ENCODE measurements around the gene PTPRT. TPM values are rescaled to one million over a fixed set of nuclear protein-coding genes. Genes with fewer than 3 reads are reported as not detected.

Gene PTPRT
- polyA plus RNA-seq, 2 of the 4 experiments (the other 2 are of a cell fraction), result not detected

GRCh38 chr20:42958367-42959069 lies 231.2 kb downstream of the PTPRT start:
- POLR2A ChIA-PET, result no interaction called here
- no peak overlapping the region for H3K27ac ChIP-seq
- no peak overlapping the region for H3K4me2 ChIP-seq
- no peak for DNase-seq (ENCODE audit: low read depth in 1 of 2, low spot score in 1 of 2)
- no peaks in the 10 kb centered on the region for H3K4me1 ChIP-seq
- FAIRE-seq, result no peak
- H3K4me3 ChIP-seq, result no peak overlapping the region
- TF ChIP-seq, protein P1, sequence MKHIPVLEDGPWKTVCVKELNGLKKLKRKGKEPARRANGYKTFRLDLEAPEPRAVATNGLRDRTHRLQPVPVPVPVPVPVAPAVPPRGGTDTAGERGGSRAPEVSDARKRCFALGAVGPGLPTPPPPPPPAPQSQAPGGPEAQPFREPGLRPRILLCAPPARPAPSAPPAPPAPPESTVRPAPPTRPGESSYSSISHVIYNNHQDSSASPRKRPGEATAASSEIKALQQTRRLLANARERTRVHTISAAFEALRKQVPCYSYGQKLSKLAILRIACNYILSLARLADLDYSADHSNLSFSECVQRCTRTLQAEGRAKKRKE (CRISPR knock-in tag; IDR thresholded peaks at IDR 0.05; ENCODE audit: low read depth), result no peak
- TF ChIP-seq TFCP2L1 (CRISPR knock-in tag; IDR thresholded peaks at IDR 0.05) (no peak), KDM5A (IDR thresholded peaks at IDR 0.05) (no peak), CBX2 (IDR thresholded peaks at IDR 0.05; ENCODE audit: borderline replicate concordance, low read depth) (no peak), KDM1A (IDR thresholded peaks at IDR 0.05; ENCODE audit: low read depth) (no peak), PBX3 (IDR thresholded peaks at IDR 0.05) (no peak), CEBPB (IDR thresholded peaks at IDR 0.05) (no peak), RARB (CRISPR knock-in tag; IDR thresholded peaks at IDR 0.05) (no peak), HOXB5 (CRISPR knock-in tag; IDR thresholded peaks at IDR 0.05) (no peak), CHD4 (IDR thresholded peaks at IDR 0.05; ENCODE audit: borderline replicate concordance) (no peak), HOXA7 (CRISPR knock-in tag; IDR thresholded peaks at IDR 0.05) (no peak), HES2 (IDR thresholded peaks at IDR 0.05) (no peak)
- H3K9me3 ChIP-seq, result no peaks in the 10 kb centered on the region
- ATAC-seq, result no peak
- 4% methylated on average over 2 of the region's 2 CpGs for WGBS (ENCODE audit: missing lambda C conversion rate)
- CTCF ChIA-PET, result no interaction called here

DNA sequence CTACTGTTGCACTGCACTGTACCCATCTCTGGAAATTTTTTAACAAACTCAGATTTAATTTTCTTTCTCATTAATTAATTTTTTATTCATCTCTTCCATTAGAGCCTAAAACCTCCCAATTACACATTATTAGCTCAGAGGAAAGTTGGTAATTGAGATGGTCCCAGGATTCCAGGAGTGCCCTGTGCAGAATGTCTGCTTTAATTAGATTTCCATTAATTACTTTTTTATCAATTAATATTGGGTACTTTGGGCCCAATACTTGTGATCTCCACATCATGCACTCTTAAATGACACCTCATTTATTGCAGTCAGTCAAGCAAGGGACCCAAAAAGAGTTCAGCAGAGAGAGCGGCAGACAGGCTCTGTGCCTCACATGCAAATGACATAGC lies 232.0 kb downstream of the PTPRT start:
- Histone ChIP-seq H3K27ac (no peak overlapping the region), H3K9me3 (no peaks in the 10 kb centered on the region), H3K4me3 (no peak overlapping the region), H3K4me2 (no peak overlapping the region), H3K4me1 (no peaks in the 10 kb centered on the region)
- 73% methylated on average over 1 of the region's 1 CpG for WGBS (ENCODE audit: missing lambda C conversion rate)
- FAIRE-seq, result no peak
- DNase-seq (ENCODE audit: low read depth in 1 of 2, low spot score in 1 of 2), result no peak
- ChIA-PET POLR2A (no interaction called here), CTCF (no interaction called here)
- ATAC-seq, result no peak
- no peak for TF ChIP-seq FOSL2 (IDR thresholded peaks at IDR 0.05)
- no peak for TF ChIP-seq FOSL2 (CRISPR knock-in tag; IDR thresholded peaks at IDR 0.05)
- TF ChIP-seq BCL3 (IDR thresholded peaks at IDR 0.05), result no peak
- no peak for TF ChIP-seq CBX8 (IDR thresholded peaks at IDR 0.05)
- no peak for TF ChIP-seq CHD2 (IDR thresholded peaks at IDR 0.05; ENCODE audit: low read length, partially characterized antibody)
- TF ChIP-seq HOXB5 (CRISPR knock-in tag; IDR thresholded peaks at IDR 0.05), result no peak
- no peak for TF ChIP-seq CBX2 (IDR thresholded peaks at IDR 0.05; ENCODE audit: borderline replicate concordance, low read depth)
- TF ChIP-seq NFE2L2 (conservative IDR thresholded peaks at IDR 0.05; ENCODE audit: low read length), result no peak

- H3K4me3 ChIP-seq, result no peak overlapping the region
- H3K4me1 ChIP-seq, result no peaks in the 10 kb centered on the region
- 4% methylated on average over 9 of the region's 9 CpGs for WGBS (ENCODE audit: missing lambda C conversion rate)
- H3K4me2 ChIP-seq, result no peak overlapping the region
- ChIA-PET CTCF (no interaction called here), POLR2A (no interaction called here)
- no peak for FAIRE-seq
- H3K27ac ChIP-seq, result no peak overlapping the region
- ATAC-seq, result no peak
- no peak for DNase-seq (ENCODE audit: low read depth in 1 of 2, low spot score in 1 of 2)
- no peaks in the 10 kb centered on the region for H3K9me3 ChIP-seq
- no peak for TF ChIP-seq POLR2AphosphoS2 (conservative IDR thresholded peaks at IDR 0.05; ENCODE audit: low read length)
- no peak for TF ChIP-seq MYC (IDR thresholded peaks at IDR 0.05; ENCODE audit: borderline replicate concordance, low read length)
- no peak for TF ChIP-seq SREBF2 (IDR thresholded peaks at IDR 0.05)
- no peak for TF ChIP-seq JUN (IDR thresholded peaks at IDR 0.05)
- TF ChIP-seq, protein P1 (CRISPR knock-in tag; IDR thresholded peaks at IDR 0.05; ENCODE audit: low read depth), result no peak
- TF ChIP-seq NFE2L2 (conservative IDR thresholded peaks at IDR 0.05; ENCODE audit: low read length), result no peak
- no peak for TF ChIP-seq NPAS2 (CRISPR knock-in tag; IDR thresholded peaks at IDR 0.05; ENCODE audit: borderline replicate concordance)
- TF ChIP-seq CHD4 (IDR thresholded peaks at IDR 0.05; ENCODE audit: borderline replicate concordance), result no peak
- no peak for TF ChIP-seq RAD21 (conservative IDR thresholded peaks at IDR 0.05 in 1 of 2, IDR thresholded peaks at IDR 0.05 in 1 of 2)
- no peak for TF ChIP-seq CHD2 (IDR thresholded peaks at IDR 0.05; ENCODE audit: low read length, partially characterized antibody)
- TF ChIP-seq POLR2A (IDR thresholded peaks at IDR 0.05; ENCODE audit: low read length), result no peak
- no peak for TF ChIP-seq CTCF (IDR thresholded peaks at IDR 0.05)
- TF ChIP-seq FOXS1 (CRISPR knock-in tag; IDR thresholded peaks at IDR 0.05), result no peak
These were observed 232.5 kb downstream of the PTPRT start for GRCh38 chr20:42957018-42957703.

Measured in A549 (cell line).